HCT116 (cell line): ENCODE results near the gene SYNGR3. TPM values are rescaled to one million over a fixed set of nuclear protein-coding genes. Genes with fewer than 3 reads are reported as not detected.

Experiments
- ATAC-seq: fragments of 200-7000 bp; cut with Tn5 transposase; 2 replicates; pipeline ENCODE4 v1.9.1; 2020; ENCODE audit warnings: mild to moderate bottlenecking, moderate library complexity
- BruUV-seq: library from RNA; stranded (reverse); fragments of 400-500 nt; replicated peaks from 2 replicates; lab custom pipeline; 2021; lab: Mats Ljungman, UMichigan
- CTCF ChIA-PET: fragments of 300-600 bp; sonication (Branson Sonifier 250); formaldehyde crosslinking; loops from one replicate; lab custom pipeline; 2021; ENCODE audit warnings: antibody characterized with exemption; lab: Charles Lee
- POLR2A ChIA-PET: fragments of 300-600, 350-600 bp; sonication (Branson Sonifier 250); formaldehyde crosslinking; loops from one replicate; lab custom pipeline; 2021; ENCODE audit warnings: antibody characterized with exemption; lab: Charles Lee
- RAD21 ChIA-PET, 2 experiments: fragments of 300-600 bp; sonication (Branson Sonifier 250); formaldehyde crosslinking; loops; one replicate each; lab custom pipeline; 2023; ENCODE audit warnings: low total read pairs in 2 of 2; ENCODE audit not compliant: uncharacterized antibody in 2 of 2, unreplicated experiment in 2 of 2, low non-redundant PET in 1 of 2; lab: Charles Lee
- DNase-seq: peaks from one replicate; pipeline ENCODE4 v3.0.0-alpha.2; 2010; ENCODE audit warnings: low read depth, low spot score
- H2AFZ ChIP-seq: fragments of 200-600 bp; shearing (Covaris generic), sonication (generic); 2 replicates; pipeline ENCODE4 v1.6.1; 2017; ENCODE audit warnings: low read depth, mixed run types, mixed read lengths, antibody characterized with exemption, low read length; ENCODE audit not compliant: poor library complexity, severe bottlenecking
- H3K27ac ChIP-seq: 2 replicates; pipeline ENCODE4 v1.5.1; 2012; ENCODE audit warnings: low read depth, low read length
- H3K27me3 ChIP-seq: fragments of 200-600 bp; sonication (generic); 2 replicates; pipeline ENCODE4 v1.6.1; 2016; ENCODE audit warnings: mixed run types, low read length, mixed read lengths; ENCODE audit not compliant: insufficient read depth
- H3K36me3 ChIP-seq, 2 experiments: fragments of 200-500 bp in 1 of 2; fragments of 200-600 bp in 1 of 2; sonication (Bioruptor generic) in 1 of 2; sonication (generic) in 1 of 2; 2 replicates each; pipeline versions ENCODE4 v1.5.1 to v1.6.1; 2014 to 2016; ENCODE audit warnings: low read length in 2 of 2, inconsistent platforms in 1 of 2, mixed read lengths in 1 of 2, mixed run types in 1 of 2; ENCODE audit not compliant: insufficient read depth in 2 of 2, control insufficient read depth in 1 of 2
- H3K4me1 ChIP-seq, 2 experiments: fragments of 200-600 bp in 1 of 2; sonication (generic) in 1 of 2; 2 replicates each; pipeline versions ENCODE4 v1.5.1 to v1.6.1; 2012 to 2017; ENCODE audit warnings: low read length in 2 of 2, inconsistent platforms in 1 of 2, mild to moderate bottlenecking in 1 of 2, mixed read lengths in 1 of 2, mixed run types in 1 of 2, moderate library complexity in 1 of 2; ENCODE audit not compliant: insufficient read depth in 2 of 2, control insufficient read depth in 1 of 2
- H3K4me2 ChIP-seq: fragments of 200-600 bp; sonication (generic); 2 replicates; pipeline ENCODE4 v1.6.1; 2017; ENCODE audit warnings: mixed run types, low read length, mixed read lengths
- H3K4me3 ChIP-seq, 2 experiments: fragments of 200-600 bp in 1 of 2; sonication (generic) in 1 of 2; replicated peaks in 1 of 2; 2 replicates each; pipeline ENCODE4 v1.5.1; 2011 to 2016; ENCODE audit warnings: low read length in 2 of 2, control low read depth in 1 of 2, low read depth in 1 of 2, mild to moderate bottlenecking in 1 of 2, mixed read lengths in 1 of 2, mixed run types in 1 of 2
- H3K79me2 ChIP-seq: fragments of 200-600 bp; sonication (generic); 2 replicates; pipeline ENCODE4 v1.6.1; 2017; ENCODE audit warnings: mild to moderate bottlenecking, mixed run types, low read length, moderate library complexity, mixed read lengths; ENCODE audit not compliant: insufficient read depth
- H3K9ac ChIP-seq: fragments of 200-600 bp; sonication (generic); 2 replicates; pipeline ENCODE4 v1.6.1; 2016; ENCODE audit warnings: low read length, mixed read lengths
- H3K9me2 ChIP-seq: fragments of 200-600 bp; sonication (generic), shearing (Covaris generic); 2 replicates; pipeline ENCODE4 v1.6.1; 2017; ENCODE audit warnings: mixed run types, mild to moderate bottlenecking, moderate library complexity; ENCODE audit not compliant: insufficient read depth
- H3K9me3 ChIP-seq, 2 experiments: fragments of 200-500 bp in 1 of 2; fragments of 200-600 bp in 1 of 2; sonication (Bioruptor generic) in 1 of 2; sonication (generic) in 1 of 2; 2 replicates each; pipeline ENCODE4 v1.6.1; 2014 to 2017; ENCODE audit warnings: low read length in 2 of 2, mixed read lengths in 2 of 2, inconsistent platforms in 1 of 2, low read depth in 1 of 2, mild to moderate bottlenecking in 1 of 2, mixed run types in 1 of 2, moderate library complexity in 1 of 2; ENCODE audit not compliant: control insufficient read depth in 1 of 2, insufficient read depth in 1 of 2
- H4K20me1 ChIP-seq: fragments of 200-600 bp; sonication (generic), shearing (Covaris generic); 2 replicates; pipeline ENCODE4 v1.6.1; 2017; ENCODE audit warnings: mixed run types, mild to moderate bottlenecking, moderate library complexity; ENCODE audit not compliant: insufficient read depth
- CEBPB ChIP-seq: IDR thresholded peaks from 2 replicates; pipeline ENCODE4 v1.6.1; 2012; ENCODE audit warnings: low read depth
- CTCF ChIP-seq, 3 experiments: fragments of 200-600 bp in 1 of 3; sonication (generic) in 1 of 3; IDR thresholded peaks in 2 of 3; conservative IDR thresholded peaks in 1 of 3; 2 replicates each; pipeline ENCODE4 v1.5.1; 2012 to 2017; ENCODE audit warnings: low read depth in 2 of 3, low read length in 2 of 3, antibody characterized with exemption in 1 of 3, borderline replicate concordance in 1 of 3, control low read depth in 1 of 3, mild to moderate bottlenecking in 1 of 3, mixed read lengths in 1 of 3, mixed run types in 1 of 3, moderate library complexity in 1 of 3; ENCODE audit not compliant: insufficient read depth in 1 of 3
- JUND ChIP-seq: IDR thresholded peaks from 2 replicates; pipeline ENCODE4 v1.6.1; 2012
- MAX ChIP-seq: IDR thresholded peaks from 2 replicates; pipeline ENCODE4 v1.6.1; 2012
- POLR2A ChIP-seq: IDR thresholded peaks from 2 replicates; pipeline ENCODE4 v1.7.0; 2011; ENCODE audit warnings: borderline replicate concordance; ENCODE audit not compliant: insufficient read depth, insufficient read length; ENCODE audit errors: extremely low read depth
- POLR2AphosphoS5 ChIP-seq: IDR thresholded peaks from 2 replicates; pipeline ENCODE4 v1.6.1; 2011; ENCODE audit warnings: mild to moderate bottlenecking, low read depth, low read length, moderate library complexity
- YY1 ChIP-seq: IDR thresholded peaks from 2 replicates; pipeline ENCODE4 v1.6.1; 2011; ENCODE audit warnings: low read length, low read depth, moderate library complexity, mild to moderate bottlenecking; ENCODE audit not compliant: insufficient replicate concordance; ENCODE audit errors: extremely low read depth
- ZBTB33 ChIP-seq: IDR thresholded peaks from 2 replicates; pipeline ENCODE4 v1.6.1; 2011; ENCODE audit warnings: mild to moderate bottlenecking, low read length, moderate library complexity; ENCODE audit not compliant: insufficient replicate concordance; ENCODE audit errors: extremely low read depth
- ZFX ChIP-seq: fragments of 450-650 bp; IDR thresholded peaks from 2 replicates; pipeline ENCODE4 v1.6.1; 2017
- intact Hi-C: fragments of 100-400 bp; cut with micrococcal nuclease; formaldehyde crosslinking; loops from 2 replicates; pipeline ENCODE4 v1.10.0; 2022
- total RNA-seq: library from RNA; stranded (reverse); gene quantifications from one replicate; pipeline ENCODE4 v1.2.1, GENCODE V29; 2021; ENCODE audit not compliant: unreplicated experiment

Gene SYNGR3
- total RNA-seq, 1 experiment from 2014 or later: 11.5 TPM

GRCh38 chr16:1964506-1965395 is 25.0 kb upstream of the SYNGR3 start, which contains the start of gene RPS2:
Gene RPS2 (minus strand): TSS chr16:1964826. CDS start chr16:1964625, 201 bp downstream.
- ChIA-PET RAD21 (interaction anchor here (0.7 kb wide), 3 partner anchors 13 to 104 kb away, joined by 3 to 6 read pairs (median 5); no protein-coding TSS in a partner anchor), CTCF (interaction anchor here (0.7 kb wide), 2 partner anchors 14 to 20 kb away, joined by 3 read pairs; partner anchors contain the start of gene GFER), POLR2A (interaction anchor here (0.6 to 5.9 kb wide), 40 partner anchors 9 to 1055 kb away, joined by 3 to 104 read pairs (median 4); partner anchors contain the start of genes FAHD1, GFER, HAGH and MEIOB)
- Histone ChIP-seq H3K27me3 (no peaks in the 10 kb centered on the region), H3K9me3 (no peaks in the 10 kb centered on the region), H2AFZ (no peak within 1 kb of the TSS), H3K9ac (peak within 1 kb of the TSS; percentile 93), H4K20me1 (peaks cover 11% of the 10 kb centered on the region; the same call in 1 of the 2 replicates), H3K36me3 (peaks cover 6 to 20% of the 10 kb centered on the region in 2 experiments), H3K9me2 (no peaks in the 10 kb centered on the region), H3K4me3 (peak within 1 kb of the TSS; percentile 65 to 73), H3K79me2 (peaks cover 68% of the 10 kb centered on the region), H3K4me2 (peak within 1 kb of the TSS; percentile 88), H3K27ac (peak within 1 kb of the TSS; percentile 94), H3K4me1 (peaks cover 5 to 38% of the 10 kb centered on the region in 2 experiments; a peak in 3 of 4 replicates)
- peak; percentile 60 for ATAC-seq
- intact Hi-C loops: no loop called here
- no TSS peak for BruUV-seq
- TF ChIP-seq JUND (no peak), CEBPB (no peak), MAX (no peak), POLR2A (peak; percentile 99), CTCF (IDR thresholded peaks at IDR 0.05 in 2 of 3, conservative IDR thresholded peaks at IDR 0.05 in 1 of 3; ENCODE audit: borderline replicate concordance in 1 of 3, insufficient read depth in 1 of 3, low read depth in 2 of 3, low read length in 2 of 3) (0 out of 6 replicates have a peak, but pooled peaks of 1 of the 3 experiments have one; percentile 2), ZFX (peak; percentile 81), YY1 (peak; percentile 81), POLR2AphosphoS5 (peak; percentile 100), ZBTB33 (peak; percentile 96)
- DNase-seq: peak; percentile 95
